ENCODE measurements around the gene DZIP3. TPM values are rescaled to one million over a fixed set of nuclear protein-coding genes. Genes with fewer than 3 reads are reported as not detected.

Gene DZIP3
- total RNA-seq, 1 experiment from 2014 or later: 12.2 TPM

- H3K27ac Mint-ChIP-seq (ENCODE audit: unreplicated experiment): no peak overlapping the region
- CTCF ChIA-PET: interaction anchor here (1.2 kb wide), 1 partner anchor 14 kb away, joined by 4 read pairs; the partner anchor contains the start of genes CIP2A and DZIP3
- H3K4me3 Mint-ChIP-seq (ENCODE audit: low read depth, unreplicated experiment): no peak overlapping the region
- BruUV-seq (replicated peaks): no TSS peak
- no peak for TF ChIP-seq CTCF (IDR thresholded peaks at IDR 0.05; ENCODE audit: unreplicated experiment)
- DNase-seq: peak; percentile 30
- peaks cover 12% of the 10 kb centered on the region for H3K4me1 Mint-ChIP-seq (ENCODE audit: low read depth, unreplicated experiment)
- intact Hi-C loops (cut with micrococcal nuclease; ENCODE audit: unreplicated experiment): no loop called here
- H3K27me3 Mint-ChIP-seq (ENCODE audit: unreplicated experiment): no peaks in the 10 kb centered on the region
- no peaks in the 10 kb centered on the region for H3K36me3 Mint-ChIP-seq (ENCODE audit: insufficient read depth, unreplicated experiment)
- no peaks in the 10 kb centered on the region for H3K9me3 Mint-ChIP-seq (ENCODE audit: low read depth, unreplicated experiment)
Measured at GRCh38 chr3:108603691-108604090, 14.2 kb downstream of the DZIP3 start.

GRCh38 chr3:108605028-108605427 lies 15.5 kb downstream of the DZIP3 start:
- CTCF ChIA-PET: no interaction called here
- peaks cover 12% of the 10 kb centered on the region for H3K4me1 Mint-ChIP-seq (ENCODE audit: low read depth, unreplicated experiment)
- H3K27me3 Mint-ChIP-seq (ENCODE audit: unreplicated experiment): no peaks in the 10 kb centered on the region

GRCh38 chr3:108605491-108605890 lies 16.0 kb downstream of the DZIP3 start:
- CTCF ChIA-PET: no interaction called here

More at GRCh38 chr3:108605028-108605427, 15.5 kb downstream of the DZIP3 start:
- Mint-ChIP-seq H3K9me3 (ENCODE audit: low read depth, unreplicated experiment) (no peaks in the 10 kb centered on the region), H3K4me3 (ENCODE audit: low read depth, unreplicated experiment) (no peak overlapping the region), H3K27ac (ENCODE audit: unreplicated experiment) (no peak overlapping the region), H3K36me3 (ENCODE audit: insufficient read depth, unreplicated experiment) (no peaks in the 10 kb centered on the region)
- DNase-seq: no peak
- intact Hi-C loops (cut with micrococcal nuclease; ENCODE audit: unreplicated experiment): no loop called here
- no peak for TF ChIP-seq CTCF (IDR thresholded peaks at IDR 0.05; ENCODE audit: unreplicated experiment)
- no TSS peak for BruUV-seq (replicated peaks)

GRCh38 chr3:108608750-108609149 lies 19.2 kb downstream of the DZIP3 start:
- Mint-ChIP-seq H3K27me3 (ENCODE audit: unreplicated experiment) (no peaks in the 10 kb centered on the region), H3K9me3 (ENCODE audit: low read depth, unreplicated experiment) (no peaks in the 10 kb centered on the region), H3K27ac (ENCODE audit: unreplicated experiment) (no peak overlapping the region), H3K4me1 (ENCODE audit: low read depth, unreplicated experiment) (peaks cover 3% of the 10 kb centered on the region), H3K4me3 (ENCODE audit: low read depth, unreplicated experiment) (no peak overlapping the region), H3K36me3 (ENCODE audit: insufficient read depth, unreplicated experiment) (no peaks in the 10 kb centered on the region)
- DNase-seq: no peak
- CTCF ChIA-PET: no interaction called here
- intact Hi-C loops (cut with micrococcal nuclease; ENCODE audit: unreplicated experiment): no loop called here
- TF ChIP-seq CTCF (IDR thresholded peaks at IDR 0.05; ENCODE audit: unreplicated experiment): no peak
- no TSS peak for BruUV-seq (replicated peaks)

More at GRCh38 chr3:108605491-108605890, 16.0 kb downstream of the DZIP3 start:
- no TSS peak for BruUV-seq (replicated peaks)
- TF ChIP-seq CTCF (IDR thresholded peaks at IDR 0.05; ENCODE audit: unreplicated experiment): no peak
- no peak overlapping the region for H3K27ac Mint-ChIP-seq (ENCODE audit: unreplicated experiment)
- intact Hi-C loops (cut with micrococcal nuclease; ENCODE audit: unreplicated experiment): no loop called here
- no peaks in the 10 kb centered on the region for H3K9me3 Mint-ChIP-seq (ENCODE audit: low read depth, unreplicated experiment)
- H3K4me1 Mint-ChIP-seq (ENCODE audit: low read depth, unreplicated experiment): peaks cover 12% of the 10 kb centered on the region
- H3K27me3 Mint-ChIP-seq (ENCODE audit: unreplicated experiment): no peaks in the 10 kb centered on the region
- no peak for DNase-seq
- no peaks in the 10 kb centered on the region for H3K36me3 Mint-ChIP-seq (ENCODE audit: insufficient read depth, unreplicated experiment)
- no peak overlapping the region for H3K4me3 Mint-ChIP-seq (ENCODE audit: low read depth, unreplicated experiment)

Data from Calu3 (cell line).